ENCODE results near the gene MCTP2. TPM values are rescaled to one million over a fixed set of nuclear protein-coding genes. Genes with fewer than 3 reads are reported as not detected.

The MCTP2 gene
- total and polyA plus RNA-seq, 2 of the 8 experiments (the other 6 are each of a cell fraction or from before 2014, with no cell fraction given), result 3.4 to 4.5 TPM

DNA sequence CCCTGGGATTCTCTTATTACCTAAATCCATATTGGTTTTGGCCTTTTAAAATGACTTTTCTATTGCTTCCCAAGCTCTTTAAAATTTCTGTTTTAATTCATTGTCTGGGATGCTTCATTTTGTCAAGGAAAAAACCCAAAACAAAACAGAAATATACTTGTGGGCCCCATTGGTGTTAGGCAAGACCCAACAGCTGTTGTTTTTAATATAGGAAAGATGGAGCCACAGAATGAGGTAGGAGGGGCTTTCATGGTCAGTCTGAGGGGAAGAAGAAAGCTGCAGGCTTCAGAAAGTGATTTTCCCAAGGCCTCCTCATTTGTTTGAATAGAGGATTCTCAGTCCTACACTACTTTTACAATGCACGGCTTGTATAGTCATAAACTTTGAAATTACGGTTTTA lies 180.5 kb downstream of the MCTP2 start:
- POLR2A ChIA-PET (ENCODE audit: partially characterized antibody), result no interaction called here
- H3K23me2 ChIP-seq (ENCODE audit: low read depth, low read length), result no peaks in the 10 kb centered on the region
- CTCF ChIA-PET (ENCODE audit: partially characterized antibody), result interaction anchor here (1.0 to 3.1 kb wide), 7 partner anchors 12 to 283 kb away, joined by 3 to 14 read pairs (median 3); no protein-coding TSS in a partner anchor
- no peaks in the 10 kb centered on the region for H3K9me3 ChIP-seq (ENCODE audit: insufficient read depth in 2 of 2, low read depth in 1 of 2, low read length in 1 of 2)
- no peak overlapping the region for H3K4ac ChIP-seq (replicated peaks; ENCODE audit: insufficient read length, low read depth, low read length)
- no peak overlapping the region for H3K27ac ChIP-seq (ENCODE audit: low read depth, low read length)
- H3K4me2 ChIP-seq (ENCODE audit: insufficient read depth in 1 of 2, low read depth in 2 of 2, low read length in 2 of 2), result no peak overlapping the region
- no peaks in the 10 kb centered on the region for H3K79me1 ChIP-seq (ENCODE audit: low read depth, low read length)
- no peak overlapping the region for H2BK15ac ChIP-seq (ENCODE audit: low read length)
- H2BK20ac ChIP-seq (ENCODE audit: low read length), result no peak overlapping the region
- no peak overlapping the region for H2BK120ac ChIP-seq (replicated peaks; ENCODE audit: low read depth, low read length)
- no peak overlapping the region for H2AFZ ChIP-seq (ENCODE audit: low read length)
- H3K4me1 ChIP-seq (replicated peaks in 1 of 4; ENCODE audit: control insufficient read depth in 3 of 4, insufficient read depth in 4 of 4, low read length in 3 of 4), result no peaks in the 10 kb centered on the region
- 89% methylated on average over 2 of the region's 2 CpGs; no CpG with 5 or more reads in 1 of the 2 experiments for WGBS, 2 experiments (ENCODE audit: extremely low coverage in 1 of 2, insufficient coverage in 1 of 2, insufficient read length in 1 of 2, insufficient replicate concordance in 2 of 2, low coverage in 1 of 2, low lambda C conversion rate in 2 of 2, missing lambda C conversion rate in 1 of 2)
- no peak for DNase-seq (ENCODE audit: low read depth in 1 of 2, low spot score in 2 of 2)
- H3K4me3 ChIP-seq (ENCODE audit: extremely low read depth in 1 of 4, insufficient read depth in 2 of 4, low read depth in 3 of 4, low read length in 4 of 4), result no peak overlapping the region
- H3K18ac ChIP-seq (ENCODE audit: extremely low read depth, low read length), result no peak overlapping the region
- H3K27me3 ChIP-seq (replicated peaks in 1 of 4; ENCODE audit: control insufficient read depth in 3 of 4, extremely low read depth in 1 of 4, insufficient read depth in 3 of 4, low read length in 3 of 4), result no peaks in the 10 kb centered on the region
- FAIRE-seq, result no peak
- no peak overlapping the region for H3K56ac ChIP-seq (replicated peaks; ENCODE audit: insufficient read length, low read depth, low read length)
- H3K14ac ChIP-seq (ENCODE audit: insufficient read length), result no peak overlapping the region
- no peak overlapping the region for H4K5ac ChIP-seq (ENCODE audit: insufficient read length, low read depth, low read length)
- no peak overlapping the region for H3K9ac ChIP-seq (replicated peaks in 1 of 4; ENCODE audit: extremely low read depth in 1 of 4, low read depth in 3 of 4, low read length in 3 of 4)
- no peak overlapping the region for H3K23ac ChIP-seq (ENCODE audit: insufficient read length)
- no peak overlapping the region for H2AK5ac ChIP-seq (ENCODE audit: low read depth, low read length)
- no peak overlapping the region for H2BK5ac ChIP-seq (ENCODE audit: low read depth, low read length)
- no peaks in the 10 kb centered on the region for H3K79me2 ChIP-seq (ENCODE audit: control insufficient read depth in 1 of 2, insufficient read depth in 2 of 2, low read length in 2 of 2)
- no peaks in the 10 kb centered on the region for H4K20me1 ChIP-seq (replicated peaks in 1 of 2; ENCODE audit: control insufficient read depth in 1 of 2, insufficient read depth in 2 of 2, low read length in 2 of 2)
- H3K36me3 ChIP-seq (ENCODE audit: control insufficient read depth in 2 of 4, insufficient read depth in 4 of 4, low read length in 3 of 4), result no peaks in the 10 kb centered on the region
- H2BK12ac ChIP-seq (ENCODE audit: low read depth, low read length), result no peak overlapping the region
- H4K8ac ChIP-seq (ENCODE audit: extremely low read depth, insufficient read depth, low read length), result no peak overlapping the region
- no peak overlapping the region for H4K91ac ChIP-seq (replicated peaks; ENCODE audit: insufficient read length, low read length)
- TF ChIP-seq TAF1 (IDR thresholded peaks at IDR 0.05; ENCODE audit: low read depth, low read length) (no peak), EGR1 (IDR thresholded peaks at IDR 0.05; ENCODE audit: borderline replicate concordance, low read depth, low read length) (no peak), HDAC6 (IDR thresholded peaks at IDR 0.05; ENCODE audit: low read depth, low read length) (no peak), SIX5 (IDR thresholded peaks at IDR 0.05; ENCODE audit: low read depth, low read length) (no peak), POU5F1 (IDR thresholded peaks at IDR 0.05; ENCODE audit: low read depth, low read length) (no peak), NRF1 (IDR thresholded peaks at IDR 0.05; ENCODE audit: low read depth, low read length) (no peak), SAP30 (IDR thresholded peaks at IDR 0.05; ENCODE audit: insufficient read depth, insufficient replicate concordance, low read length) (no peak), TAF7 (optimal IDR thresholded peaks at IDR 0.05; ENCODE audit: borderline replicate concordance, low read depth, low read length) (no peak), RXRA (IDR thresholded peaks at IDR 0.05; ENCODE audit: insufficient read depth, low read depth, low read length) (no peak), SIRT6 (IDR thresholded peaks at IDR 0.05; ENCODE audit: low read length) (no peak), PHF8 (conservative IDR thresholded peaks at IDR 0.05; ENCODE audit: low read depth, low read length) (no peak), BACH1 (IDR thresholded peaks at IDR 0.05; ENCODE audit: low read length) (no peak), POLR2AphosphoS5 (IDR thresholded peaks at IDR 0.05; ENCODE audit: low read depth, low read length) (no peak), RAD21 (IDR thresholded peaks at IDR 0.05 in 1 of 2, conservative IDR thresholded peaks at IDR 0.05 in 1 of 2; ENCODE audit: low read depth in 2 of 2, low read length in 2 of 2) (no peak), SIN3A (conservative IDR thresholded peaks at IDR 0.05 in 1 of 2, IDR thresholded peaks at IDR 0.05 in 1 of 2; ENCODE audit: low read depth in 1 of 2, low read length in 2 of 2) (no peak)
